ENCODE results near the gene CHST14. TPM values are rescaled to one million over a fixed set of nuclear protein-coding genes. Genes with fewer than 3 reads are reported as not detected.

Gene CHST14
- total RNA-seq, 1 donor from 2014 or later = 3.9 TPM

DNA sequence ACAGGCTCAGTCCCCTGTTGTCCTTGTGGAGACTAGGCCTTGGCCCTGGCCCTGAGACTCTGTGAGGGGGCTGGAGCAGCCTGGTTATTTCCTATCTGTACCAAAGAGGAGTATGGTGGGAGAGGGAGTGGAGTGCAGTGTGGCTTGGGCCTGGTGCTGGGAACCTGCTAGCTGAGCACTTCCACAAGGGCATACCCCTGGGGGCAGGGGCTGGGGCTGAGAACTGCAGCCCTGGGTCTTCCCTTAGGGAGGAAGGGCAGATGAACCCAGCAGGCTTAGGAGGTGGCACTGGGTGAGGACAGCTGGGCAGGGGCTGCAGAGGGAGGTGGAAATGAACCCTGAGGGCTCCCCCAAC is 3.5 kb upstream of the CHST14 start:
- Mint-ChIP-seq H3K9me3 (ENCODE audit: unreplicated experiment) (peaks cover 7% of the 10 kb centered on the region), H3K27ac (ENCODE audit: unreplicated experiment) (no peak overlapping the region), H3K4me3 (ENCODE audit: unreplicated experiment) (no peak overlapping the region), H3K27me3 (ENCODE audit: unreplicated experiment) (peaks cover 8% of the 10 kb centered on the region), H3K4me1 (ENCODE audit: low read depth, unreplicated experiment) (peaks cover 11% of the 10 kb centered on the region), H3K36me3 (ENCODE audit: unreplicated experiment) (no peaks in the 10 kb centered on the region)
- DNase-seq = no peak
- TF ChIP-seq, protein P1, sequence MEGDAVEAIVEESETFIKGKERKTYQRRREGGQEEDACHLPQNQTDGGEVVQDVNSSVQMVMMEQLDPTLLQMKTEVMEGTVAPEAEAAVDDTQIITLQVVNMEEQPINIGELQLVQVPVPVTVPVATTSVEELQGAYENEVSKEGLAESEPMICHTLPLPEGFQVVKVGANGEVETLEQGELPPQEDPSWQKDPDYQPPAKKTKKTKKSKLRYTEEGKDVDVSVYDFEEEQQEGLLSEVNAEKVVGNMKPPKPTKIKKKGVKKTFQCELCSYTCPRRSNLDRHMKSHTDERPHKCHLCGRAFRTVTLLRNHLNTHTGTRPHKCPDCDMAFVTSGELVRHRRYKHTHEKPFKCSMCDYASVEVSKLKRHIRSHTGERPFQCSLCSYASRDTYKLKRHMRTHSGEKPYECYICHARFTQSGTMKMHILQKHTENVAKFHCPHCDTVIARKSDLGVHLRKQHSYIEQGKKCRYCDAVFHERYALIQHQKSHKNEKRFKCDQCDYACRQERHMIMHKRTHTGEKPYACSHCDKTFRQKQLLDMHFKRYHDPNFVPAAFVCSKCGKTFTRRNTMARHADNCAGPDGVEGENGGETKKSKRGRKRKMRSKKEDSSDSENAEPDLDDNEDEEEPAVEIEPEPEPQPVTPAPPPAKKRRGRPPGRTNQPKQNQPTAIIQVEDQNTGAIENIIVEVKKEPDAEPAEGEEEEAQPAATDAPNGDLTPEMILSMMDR (IDR thresholded peaks at IDR 0.05; ENCODE audit: partially characterized antibody, unreplicated experiment) = no peak

GRCh38 chr15:40468898-40469331 is 1.9 kb upstream of the CHST14 start:
- H3K27ac Mint-ChIP-seq (ENCODE audit: unreplicated experiment) = no peak overlapping the region
- DNase-seq = no peak
- TF ChIP-seq, protein P1 (IDR thresholded peaks at IDR 0.05; ENCODE audit: partially characterized antibody, unreplicated experiment) = no peak
- H3K4me1 Mint-ChIP-seq (ENCODE audit: low read depth, unreplicated experiment) = peaks cover 11% of the 10 kb centered on the region
- H3K9me3 Mint-ChIP-seq (ENCODE audit: unreplicated experiment) = peaks cover 7% of the 10 kb centered on the region
- no peak overlapping the region for H3K4me3 Mint-ChIP-seq (ENCODE audit: unreplicated experiment)
- no peaks in the 10 kb centered on the region for H3K36me3 Mint-ChIP-seq (ENCODE audit: unreplicated experiment)
- H3K27me3 Mint-ChIP-seq (ENCODE audit: unreplicated experiment) = peaks cover 9% of the 10 kb centered on the region

DNA sequence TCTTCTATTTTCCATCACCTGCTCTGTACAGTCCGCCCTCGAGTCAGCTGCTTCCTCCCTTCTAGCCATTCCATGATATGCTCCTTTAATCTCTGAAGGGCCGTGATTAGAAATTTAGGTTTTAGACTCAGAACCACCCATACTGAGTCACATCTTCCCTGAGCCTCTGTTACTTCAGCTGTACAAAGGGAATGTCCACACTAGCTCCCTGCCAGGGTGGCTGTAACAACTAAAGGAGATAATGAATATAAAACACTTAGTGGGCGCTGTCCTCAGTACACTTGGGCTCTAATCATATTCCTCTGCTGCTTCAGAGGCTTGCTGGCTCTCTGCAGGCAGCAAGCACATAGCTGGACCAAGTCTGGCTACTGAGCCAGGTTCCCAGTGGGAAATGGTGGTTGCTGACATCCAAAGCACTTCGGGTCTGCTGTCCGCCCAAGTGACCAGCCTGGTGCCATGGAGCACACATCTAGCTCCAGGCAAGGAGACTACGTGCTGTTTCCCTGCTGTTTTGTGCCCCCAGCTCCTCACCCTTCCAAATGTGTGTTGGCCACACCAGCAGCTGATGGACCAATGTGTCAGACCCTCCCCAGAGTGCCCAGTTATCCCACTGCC is 901 bp upstream of the CHST14 start:
- TF ChIP-seq, protein P1 (IDR thresholded peaks at IDR 0.05; ENCODE audit: partially characterized antibody, unreplicated experiment) = no peak
- Mint-ChIP-seq H3K27me3 (ENCODE audit: unreplicated experiment) (peaks cover 9% of the 10 kb centered on the region), H3K36me3 (ENCODE audit: unreplicated experiment) (no peaks in the 10 kb centered on the region), H3K4me1 (ENCODE audit: low read depth, unreplicated experiment) (peaks cover 11% of the 10 kb centered on the region), H3K4me3 (ENCODE audit: unreplicated experiment) (peak overlapping the region; percentile 76), H3K27ac (ENCODE audit: unreplicated experiment) (peak overlapping the region; percentile 34), H3K9me3 (ENCODE audit: unreplicated experiment) (peaks cover 7% of the 10 kb centered on the region)
- no peak for DNase-seq

- H3K9me3 Mint-ChIP-seq (ENCODE audit: unreplicated experiment) = peaks cover 7% of the 10 kb centered on the region
- H3K27ac Mint-ChIP-seq (ENCODE audit: unreplicated experiment) = no peak overlapping the region
- peaks cover 11% of the 10 kb centered on the region for H3K4me1 Mint-ChIP-seq (ENCODE audit: low read depth, unreplicated experiment)
- peak overlapping the region; percentile 81 for H3K4me3 Mint-ChIP-seq (ENCODE audit: unreplicated experiment)
- no peaks in the 10 kb centered on the region for H3K36me3 Mint-ChIP-seq (ENCODE audit: unreplicated experiment)
- H3K27me3 Mint-ChIP-seq (ENCODE audit: unreplicated experiment) = peaks cover 12% of the 10 kb centered on the region
- TF ChIP-seq, protein P1 (IDR thresholded peaks at IDR 0.05; ENCODE audit: partially characterized antibody, unreplicated experiment) = no peak
- peak; percentile 39 for DNase-seq
These were observed 472 bp downstream of the CHST14 start for GRCh38 chr15:40471105-40471807.

GRCh38 chr15:40471808-40472150 is 995 bp downstream of the CHST14 start:
- Mint-ChIP-seq H3K4me3 (ENCODE audit: unreplicated experiment) (peak overlapping the region; percentile 81), H3K4me1 (ENCODE audit: low read depth, unreplicated experiment) (peaks cover 11% of the 10 kb centered on the region), H3K27ac (ENCODE audit: unreplicated experiment) (no peak overlapping the region), H3K9me3 (ENCODE audit: unreplicated experiment) (peaks cover 7% of the 10 kb centered on the region), H3K27me3 (ENCODE audit: unreplicated experiment) (peaks cover 10% of the 10 kb centered on the region), H3K36me3 (ENCODE audit: unreplicated experiment) (no peaks in the 10 kb centered on the region)
- DNase-seq = no peak
- TF ChIP-seq, protein P1 (IDR thresholded peaks at IDR 0.05; ENCODE audit: partially characterized antibody, unreplicated experiment) = no peak
